AML-193 (cell line): Measurements from ENCODE around the gene TRPM2.
"Not testable (repeated sequence)": the region's sequence is repeated elsewhere in the genome, so short reads cannot be mapped to it uniquely, and the experiment has no call there.

Experiments used
- DNase-seq, 2 experiments: peaks; one replicate each; lab custom pipeline; 2025; lab: John Stamatoyannopoulos, UW

TRPM2 gene

DNA sequence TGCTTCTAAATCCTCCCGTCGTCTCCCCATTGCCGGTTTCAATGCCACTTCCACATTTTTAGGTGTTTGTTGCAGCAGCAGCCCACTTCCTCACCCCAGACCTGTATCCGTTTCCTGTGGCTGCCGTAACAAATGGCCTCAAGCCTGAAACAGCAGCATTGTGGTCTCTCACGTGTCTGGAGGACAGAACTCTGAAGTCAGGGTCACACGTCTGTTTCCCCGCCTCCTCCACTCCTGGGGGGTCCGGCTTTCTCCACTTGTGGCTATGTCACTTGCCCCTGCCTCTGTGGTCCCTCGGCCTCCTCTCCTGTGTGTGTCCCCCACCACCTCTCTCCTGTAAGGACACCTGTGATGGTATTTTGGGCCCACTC, 21.8 kb downstream of the TRPM2 start:
- peak; percentile 52 to 64 for DNase-seq

DNA sequence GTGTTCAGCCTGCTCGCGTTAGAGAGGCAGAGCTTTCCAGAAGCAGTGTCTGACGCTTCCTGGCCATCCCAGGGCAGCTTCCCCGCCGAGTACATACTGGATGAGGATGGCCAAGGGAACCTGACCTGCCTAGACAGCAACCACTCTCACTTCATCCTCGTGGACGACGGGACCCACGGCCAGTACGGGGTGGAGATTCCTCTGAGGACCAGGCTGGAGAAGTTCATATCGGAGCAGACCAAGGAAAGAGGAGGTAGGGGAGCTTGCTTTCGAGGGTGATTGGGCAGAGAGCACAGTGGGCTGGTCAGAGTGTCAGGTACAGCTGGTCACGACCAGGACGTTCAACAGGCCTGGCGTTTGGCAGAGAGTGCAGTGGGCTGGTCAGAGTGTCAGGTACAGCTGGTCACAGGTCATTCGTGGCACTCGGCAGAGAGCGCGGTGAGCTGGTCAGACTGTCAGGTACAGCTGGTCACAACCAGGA, 22.4 kb downstream of the TRPM2 start:
- no peak for DNase-seq

DNA sequence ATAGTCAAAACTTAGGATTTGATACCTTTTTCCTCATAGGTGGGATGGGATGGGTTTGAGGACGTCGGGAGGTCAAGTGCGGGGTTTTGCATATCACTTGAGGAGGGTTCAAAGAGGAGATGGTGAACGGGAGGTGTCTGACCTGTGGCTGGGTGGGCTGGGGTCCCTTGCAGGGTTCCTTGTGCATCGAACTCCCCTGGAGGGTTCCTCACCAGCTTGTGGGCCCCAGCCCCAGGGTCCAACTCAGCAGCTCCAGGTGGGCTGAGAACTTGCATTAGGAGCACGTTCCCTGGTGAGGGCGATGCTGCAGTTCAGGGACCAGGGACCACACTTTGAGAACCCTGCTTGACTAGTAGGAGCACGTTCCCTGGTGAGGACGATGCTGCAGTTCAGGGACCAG, 23.2 kb downstream of the TRPM2 start:
- DNase-seq: no peak

DNA sequence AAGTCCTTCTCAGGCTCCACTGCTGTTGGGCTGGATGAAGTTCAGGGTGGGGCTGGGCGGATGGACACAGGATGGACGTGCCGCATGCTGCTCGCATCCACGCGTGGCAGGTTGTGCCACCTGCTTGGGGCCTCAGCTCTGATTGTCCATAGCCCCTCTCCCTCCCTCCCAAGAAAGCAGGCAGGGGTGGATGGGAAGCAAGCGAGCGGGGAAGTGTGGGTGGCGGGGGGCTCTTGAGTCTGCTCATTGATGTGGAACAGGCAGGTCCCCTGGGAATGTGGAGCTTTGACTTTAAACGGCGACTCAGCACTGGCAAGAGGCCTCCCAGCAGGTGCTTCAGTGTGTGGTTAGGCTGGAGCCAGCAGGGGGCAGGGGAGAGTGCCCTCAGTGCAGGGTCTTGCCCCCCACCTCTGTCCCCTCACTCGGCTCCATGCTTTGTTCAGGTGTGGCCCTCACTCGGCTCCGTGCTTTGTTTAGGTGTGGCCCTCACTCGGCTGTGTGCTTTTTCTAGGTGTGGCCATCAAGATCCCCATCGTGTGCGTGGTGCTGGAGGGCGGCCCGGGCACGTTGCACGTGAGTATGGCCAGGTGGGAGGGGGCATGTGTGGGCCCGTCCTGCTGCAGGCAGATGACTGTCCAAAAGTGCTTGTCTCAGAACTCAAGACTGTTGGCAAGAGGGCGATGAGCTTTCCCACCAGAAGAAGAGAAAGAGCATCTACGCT, 23.9 kb downstream of the TRPM2 start:
- DNase-seq: no peak

DNA sequence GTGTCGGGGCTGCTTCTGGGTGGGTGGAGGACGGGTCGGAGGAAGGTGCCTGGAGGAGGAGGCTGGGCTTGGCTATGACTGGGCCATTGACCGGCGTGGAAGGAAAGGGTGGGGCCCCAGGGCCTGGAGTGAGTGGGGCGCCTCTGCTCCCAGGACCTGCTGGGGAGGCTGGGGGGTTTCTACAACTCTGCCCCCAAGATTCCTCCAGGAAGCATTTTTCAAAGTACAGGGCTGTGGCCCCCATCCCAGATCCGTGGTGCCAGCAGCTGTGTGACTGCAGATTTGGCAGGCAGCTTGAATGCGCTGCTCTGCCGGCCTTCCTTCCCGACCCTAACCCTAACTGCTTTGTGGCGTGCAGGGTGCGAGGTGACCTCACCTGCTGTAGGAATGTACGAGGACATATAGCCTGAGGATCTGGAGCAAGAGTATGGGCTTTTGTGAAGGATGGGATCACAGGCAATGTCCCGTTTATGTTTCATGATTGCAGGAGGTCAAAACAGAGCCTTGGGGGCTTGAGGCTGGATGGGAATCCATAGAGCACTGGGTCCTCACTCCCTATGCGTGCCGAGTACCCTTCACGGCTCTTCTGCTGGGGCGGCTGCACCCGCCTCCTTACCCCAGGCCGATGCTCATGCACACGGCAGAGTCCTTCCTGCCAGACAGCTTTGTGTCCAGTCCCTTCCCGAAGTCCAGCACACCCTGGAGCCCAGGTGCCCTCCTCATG, 24.7 kb downstream of the TRPM2 start:
- no peak for DNase-seq

DNA sequence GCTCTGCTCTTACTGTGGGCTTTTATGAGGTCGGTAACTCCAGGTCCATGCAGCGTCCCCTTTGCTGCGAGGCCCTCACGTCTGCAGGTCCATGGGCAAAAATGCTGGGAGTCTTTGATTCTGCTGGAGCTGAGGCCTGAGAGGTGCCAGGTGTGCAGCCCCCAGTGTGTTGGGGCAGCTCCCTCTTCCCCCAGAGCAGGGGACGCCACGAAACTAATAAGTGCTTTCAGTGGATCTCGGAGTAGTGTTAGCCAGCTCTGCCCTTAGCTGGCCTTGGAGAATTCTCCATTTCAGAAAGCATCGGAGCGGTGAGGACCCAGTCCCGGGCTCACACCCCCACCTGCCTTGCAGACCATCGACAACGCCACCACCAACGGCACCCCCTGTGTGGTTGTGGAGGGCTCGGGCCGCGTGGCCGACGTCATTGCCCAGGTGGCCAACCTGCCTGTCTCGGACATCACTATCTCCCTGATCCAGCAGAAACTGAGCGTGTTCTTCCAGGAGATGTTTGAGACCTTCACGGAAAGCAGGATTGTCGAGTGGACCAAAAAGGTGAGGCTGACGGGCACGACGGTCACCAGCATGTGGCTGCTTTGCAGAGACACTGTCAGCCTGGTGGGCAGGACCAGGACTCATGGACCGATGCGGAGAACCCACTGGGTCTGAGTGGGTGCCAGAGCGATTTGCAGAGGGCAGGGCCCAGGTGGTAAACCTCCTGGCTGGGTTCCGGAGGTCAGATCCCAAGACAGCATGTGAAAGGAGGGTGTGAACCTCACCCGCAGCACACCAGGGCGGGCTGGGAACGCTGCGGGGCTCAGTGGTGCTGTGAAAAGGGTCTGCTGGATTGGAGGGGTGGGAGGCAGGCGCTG, 25.5 kb downstream of the TRPM2 start:
- no peak for DNase-seq

DNA sequence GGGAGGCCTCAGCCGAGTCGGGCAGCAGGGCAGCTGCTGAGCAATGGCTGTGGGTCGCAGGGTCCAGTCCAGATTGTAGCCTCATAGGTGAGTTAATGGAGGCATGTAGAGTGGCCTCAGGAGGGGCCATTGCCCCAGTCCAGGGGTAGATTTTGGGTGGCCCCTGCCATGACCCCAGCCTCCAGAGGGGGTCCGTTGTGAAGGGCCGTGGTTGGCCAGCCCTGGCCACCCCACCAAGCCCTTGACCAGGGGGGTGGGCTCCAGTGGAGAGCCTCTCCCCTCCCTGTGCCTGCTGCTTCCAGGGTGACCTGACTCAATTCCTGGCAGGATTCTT, 26.1 kb downstream of the TRPM2 start:
- DNase-seq: no peak

DNA sequence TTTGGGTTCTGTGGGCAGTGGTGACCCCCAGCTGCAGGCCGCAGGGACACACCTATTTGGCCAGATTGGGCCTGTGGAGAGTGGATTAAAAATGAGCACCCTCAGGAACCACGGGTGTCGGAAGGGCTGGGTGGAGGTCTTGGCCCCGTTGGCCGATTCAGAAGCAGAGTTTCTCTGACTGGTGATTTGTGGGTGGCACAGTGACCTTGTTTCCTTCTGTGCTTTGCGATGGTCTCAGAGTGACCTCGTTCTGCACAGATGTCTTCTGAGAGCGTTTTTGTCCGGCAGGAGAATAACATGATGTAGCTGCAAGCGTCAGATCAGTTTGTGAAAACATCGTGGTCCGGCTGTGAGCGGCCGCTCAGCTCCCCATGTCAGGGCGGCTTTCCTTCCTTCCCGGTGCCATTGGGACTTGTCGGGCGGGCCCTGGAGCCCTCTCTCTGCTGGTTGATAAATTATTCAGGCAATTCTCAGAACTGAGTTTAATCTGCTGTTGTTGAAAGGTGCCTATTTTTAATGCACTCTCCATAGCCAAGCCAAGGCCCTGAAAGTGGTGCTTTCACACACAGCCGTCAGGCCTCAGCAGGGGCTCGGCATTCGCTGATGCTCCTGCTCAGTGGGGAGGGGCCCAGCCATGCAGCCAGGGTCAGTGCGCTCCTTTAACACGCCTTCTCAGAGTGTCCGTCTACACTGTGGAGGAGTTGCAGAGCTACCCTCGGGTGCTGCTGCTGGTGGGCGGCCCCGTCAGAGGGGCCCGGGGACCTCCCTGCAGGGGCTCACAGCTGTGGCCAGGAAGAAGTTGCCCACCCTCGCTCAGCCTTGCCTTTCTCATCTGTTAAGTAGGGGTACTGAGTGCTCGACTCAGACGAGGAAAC, 26.8 kb downstream of the TRPM2 start:
- no peak for DNase-seq

DNA sequence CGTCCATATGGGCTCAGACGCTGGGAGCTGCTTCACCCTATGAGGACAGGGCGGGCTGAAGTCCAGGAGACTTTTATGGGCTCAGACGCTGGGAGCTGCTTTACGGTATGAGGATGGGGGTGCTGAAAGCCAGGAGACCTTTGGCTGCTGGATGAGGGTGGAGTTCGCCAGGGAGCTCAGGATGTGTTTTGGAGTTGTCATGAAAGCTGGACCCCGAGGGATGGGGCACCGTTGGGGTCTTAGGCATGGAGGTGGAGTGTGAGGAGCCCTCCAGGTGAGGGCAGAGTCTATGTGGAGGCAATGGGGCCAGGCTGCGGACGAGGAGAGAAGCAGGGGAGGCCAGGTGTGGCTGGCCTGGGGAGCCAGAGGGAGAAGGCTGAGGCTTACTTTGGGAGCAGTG, 27.5 kb downstream of the TRPM2 start:
- DNase-seq: no peak

DNA sequence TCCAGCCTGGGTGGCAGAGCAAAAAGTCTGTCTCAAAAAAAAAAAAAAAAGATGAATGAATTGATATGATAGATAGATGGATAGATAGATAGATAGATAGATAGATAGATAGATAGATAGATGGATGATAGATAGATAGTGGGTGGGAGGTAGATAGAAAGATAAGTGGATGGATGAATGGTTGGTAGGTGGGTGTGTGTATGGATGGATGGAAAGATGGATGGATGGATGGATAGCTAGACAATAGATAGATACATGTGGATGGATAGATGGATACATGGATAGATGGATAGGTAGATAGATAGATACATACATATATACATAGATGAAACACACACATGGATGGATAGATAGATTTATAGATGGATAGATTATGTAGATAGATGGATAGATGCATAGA, 28.5 kb downstream of the TRPM2 start:
- no peak for DNase-seq

DNA sequence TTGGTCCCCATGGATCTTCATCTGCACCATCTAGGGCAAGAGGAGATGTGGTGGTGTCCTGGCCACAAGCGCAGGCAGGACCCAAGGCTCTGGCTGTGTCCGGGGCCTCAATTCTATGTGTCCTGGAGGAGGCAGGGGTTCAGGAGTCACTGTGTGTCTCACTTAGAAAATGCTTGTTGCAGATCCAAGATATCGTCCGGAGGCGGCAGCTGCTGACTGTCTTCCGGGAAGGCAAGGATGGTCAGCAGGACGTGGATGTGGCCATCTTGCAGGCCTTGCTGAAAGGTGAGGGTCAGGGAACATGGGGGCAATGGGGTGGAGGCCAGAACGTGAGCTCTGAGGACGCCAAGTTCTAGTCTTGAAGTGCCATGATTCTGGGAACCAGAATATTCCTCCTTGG, 29.1 kb downstream of the TRPM2 start:
- DNase-seq: no peak

DNA sequence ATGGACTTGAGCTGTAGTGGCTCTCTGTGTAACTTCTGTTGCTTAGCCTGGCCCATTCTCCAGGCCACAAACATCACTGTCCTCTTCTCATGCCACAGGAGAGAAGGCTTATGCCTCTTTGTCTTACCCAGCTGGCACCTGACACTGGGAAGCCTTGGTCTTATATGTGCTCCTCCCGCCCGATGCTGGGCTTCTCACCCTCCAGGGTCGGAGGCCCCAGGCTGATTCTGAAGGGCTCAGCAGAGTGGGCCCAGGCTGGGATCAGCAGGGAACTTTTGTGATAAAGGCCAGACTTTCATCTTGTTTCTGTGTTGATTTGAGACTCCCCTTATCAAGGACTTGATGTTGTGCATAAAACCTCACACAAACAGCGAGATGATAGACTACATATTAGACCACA, 29.8 kb downstream of the TRPM2 start:
- no peak for DNase-seq

DNA sequence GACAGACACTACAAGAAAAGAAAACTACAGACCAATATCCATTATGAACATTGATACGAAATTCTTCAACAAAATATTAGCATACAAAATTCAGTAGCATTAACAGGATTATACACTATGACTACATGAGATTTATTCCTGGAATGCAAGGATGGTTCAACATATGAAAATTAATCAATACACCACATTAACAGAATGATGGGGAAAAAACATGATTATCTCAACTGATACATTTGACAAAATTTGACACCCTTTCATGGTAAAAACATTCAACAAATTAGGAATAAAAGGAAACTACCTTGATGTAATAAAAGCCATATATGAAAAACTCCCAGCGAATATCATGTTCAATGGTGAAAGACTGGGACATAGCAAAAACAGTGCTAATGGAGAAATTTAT, 31.5 kb downstream of the TRPM2 start:
- DNase-seq: no peak

DNA sequence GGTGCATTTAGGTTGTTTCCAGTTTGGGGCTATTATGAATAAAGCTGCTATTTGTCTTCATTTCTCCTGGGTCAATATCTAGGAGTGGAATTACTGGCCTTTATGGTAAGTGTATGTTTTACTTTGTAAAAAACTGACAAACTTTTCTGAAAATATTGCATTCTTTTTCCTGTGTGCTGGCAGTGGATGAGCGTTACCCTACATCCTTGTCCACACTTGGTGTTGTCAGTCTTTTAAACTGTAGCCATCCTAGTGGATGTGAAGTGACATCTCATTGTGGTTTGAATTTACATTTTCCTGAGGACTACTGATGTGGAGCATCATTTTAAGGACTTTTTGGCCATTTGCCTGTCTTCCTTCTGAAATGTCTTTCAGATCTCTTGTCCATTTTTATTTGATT, 35.9 kb downstream of the TRPM2 start:
- no peak for DNase-seq

DNA sequence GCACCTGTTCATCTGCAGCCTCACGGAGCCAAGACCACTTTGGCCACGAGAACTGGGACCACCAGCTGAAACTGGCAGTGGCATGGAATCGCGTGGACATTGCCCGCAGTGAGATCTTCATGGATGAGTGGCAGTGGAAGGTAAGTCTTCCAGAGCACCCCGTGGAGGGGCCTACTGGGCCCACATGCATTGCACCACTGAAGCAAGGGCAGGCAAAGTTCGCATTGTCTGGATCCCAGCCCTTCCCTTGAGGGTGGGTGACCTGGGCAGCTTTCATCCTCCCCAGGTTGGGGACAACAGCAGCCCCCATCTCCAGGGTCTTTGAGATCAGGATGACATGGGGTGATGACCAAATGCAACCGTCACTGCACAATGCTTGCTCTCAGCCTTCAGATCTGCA, 37.5 kb downstream of the TRPM2 start:
- DNase-seq: no peak

DNA sequence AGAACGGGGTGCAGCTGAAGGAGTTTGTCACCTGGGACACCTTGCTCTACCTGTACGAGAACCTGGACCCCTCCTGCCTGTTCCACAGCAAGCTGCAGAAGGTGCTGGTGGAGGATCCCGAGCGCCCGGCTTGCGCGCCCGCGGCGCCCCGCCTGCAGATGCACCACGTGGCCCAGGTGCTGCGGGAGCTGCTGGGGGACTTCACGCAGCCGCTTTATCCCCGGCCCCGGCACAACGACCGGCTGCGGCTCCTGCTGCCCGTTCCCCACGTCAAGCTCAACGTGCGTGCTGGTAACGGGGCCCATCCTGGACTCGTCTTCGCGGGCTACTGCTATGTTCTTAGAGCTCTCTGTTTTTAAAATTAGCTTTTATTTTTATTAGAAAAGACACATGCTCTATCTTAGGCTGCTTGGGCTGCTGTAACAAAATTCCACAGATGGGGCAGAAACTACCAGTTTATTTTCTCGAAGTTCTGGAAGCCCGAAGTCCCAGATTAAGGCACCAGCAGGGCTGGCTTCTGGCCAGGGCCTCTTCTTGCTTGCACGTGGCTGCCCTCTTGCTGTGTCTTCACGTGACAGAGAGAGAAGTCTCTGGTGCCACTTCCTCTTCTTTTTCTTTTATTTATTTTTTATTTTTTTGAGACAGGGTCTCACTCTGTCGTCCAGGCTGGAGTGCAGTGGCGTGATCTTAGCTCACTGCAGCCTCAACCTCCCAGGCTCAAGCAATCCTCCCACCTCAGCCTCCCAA, 38.1 kb downstream of the TRPM2 start:
- DNase-seq: peak in 1 of 2 experiments; percentile 4

DNA sequence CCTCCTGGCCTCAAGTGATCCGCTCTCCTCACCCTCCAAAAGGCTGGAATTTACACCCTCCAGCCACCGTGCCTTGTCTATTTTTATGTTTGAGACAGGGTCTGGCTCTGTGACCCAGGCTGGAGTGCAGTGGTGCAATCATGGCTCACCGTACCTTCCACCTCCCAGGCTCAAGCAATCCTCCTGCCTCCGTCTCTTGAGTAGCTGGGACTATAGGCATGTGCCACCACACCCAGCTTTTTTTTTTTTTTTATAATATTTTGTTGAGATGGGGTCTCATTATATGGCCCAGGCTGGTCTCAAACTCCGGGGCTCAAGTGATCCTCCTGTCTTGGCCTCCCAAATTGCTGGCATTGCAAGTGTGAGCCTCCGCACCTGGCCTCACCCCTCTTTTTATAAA, 38.8 kb downstream of the TRPM2 start:
- DNase-seq: no peak

DNA sequence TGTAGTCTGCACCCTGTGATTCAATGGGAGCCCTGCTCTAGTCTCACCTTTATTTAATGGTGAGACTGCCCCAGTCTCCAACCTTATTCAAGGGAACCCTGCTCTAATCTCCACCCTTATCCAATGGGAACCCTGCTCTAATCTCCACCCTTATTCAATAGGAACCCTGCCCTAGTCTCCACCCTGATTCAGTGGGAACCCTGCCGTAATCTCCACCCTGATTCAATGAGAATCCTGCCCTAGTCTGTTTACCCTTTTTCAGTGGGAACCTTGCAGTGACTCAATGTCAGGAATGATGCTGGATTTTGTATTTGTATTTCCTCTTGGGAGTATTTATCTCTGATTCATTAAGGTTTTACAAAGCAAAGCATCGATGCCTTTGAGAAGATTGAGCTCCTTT, 39.5 kb downstream of the TRPM2 start:
- no peak for DNase-seq

DNA sequence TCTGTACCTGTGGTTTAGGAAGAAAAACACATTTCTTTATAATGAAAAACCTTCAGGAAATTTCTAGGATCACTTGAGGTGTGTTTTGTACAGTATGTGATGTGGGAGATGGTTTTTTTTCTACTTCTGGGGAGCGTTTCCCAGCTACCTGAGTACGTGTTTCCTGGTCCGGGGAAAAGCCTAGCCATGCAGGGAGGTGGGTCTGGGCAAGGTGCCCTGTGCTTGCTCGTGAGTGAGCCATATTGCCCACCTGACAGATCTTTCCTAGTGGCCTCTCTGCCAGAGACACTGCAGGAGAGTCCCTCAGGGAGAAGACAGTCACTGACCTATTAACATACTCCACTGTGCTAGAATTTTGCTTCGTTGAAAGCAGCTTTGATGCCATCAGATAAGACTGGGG, 41.3 kb downstream of the TRPM2 start:
- no peak for DNase-seq

DNA sequence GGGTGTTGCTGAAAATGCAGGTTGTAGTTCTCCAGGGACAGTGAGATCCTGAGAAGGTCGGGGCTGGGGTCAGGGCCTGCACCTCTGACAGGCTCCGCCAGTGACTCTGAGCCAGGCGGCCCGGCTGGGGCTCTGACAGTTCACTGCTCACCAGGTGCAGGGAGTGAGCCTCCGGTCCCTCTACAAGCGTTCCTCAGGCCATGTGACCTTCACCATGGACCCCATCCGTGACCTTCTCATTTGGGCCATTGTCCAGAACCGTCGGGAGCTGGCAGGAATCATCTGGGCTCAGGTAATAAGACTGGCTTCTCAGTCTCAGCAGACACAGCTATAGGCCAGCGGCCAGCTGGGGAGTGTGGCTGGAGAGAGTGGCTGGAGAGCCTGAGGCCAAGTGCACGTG, 41.8 kb downstream of the TRPM2 start:
- no peak for DNase-seq

DNA sequence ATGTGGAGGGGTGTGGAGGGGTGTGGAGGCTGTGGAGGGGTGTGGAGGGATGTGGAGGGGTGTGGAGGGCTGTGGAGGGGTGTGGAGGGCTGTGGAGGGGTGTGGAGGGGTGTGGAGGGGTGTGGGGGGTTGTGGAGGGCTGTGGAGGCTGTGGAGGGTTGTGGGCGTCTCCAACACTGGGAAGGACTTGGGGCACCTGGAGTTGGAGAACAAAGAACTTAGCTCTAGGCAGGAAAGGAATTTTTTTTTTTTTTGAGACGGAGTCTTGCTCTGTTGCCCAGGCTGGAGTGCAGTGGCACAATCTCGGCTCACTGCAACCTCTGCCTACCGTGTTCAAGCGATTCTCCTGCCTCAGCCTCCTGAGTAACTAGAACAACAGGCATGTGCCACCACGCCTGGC, 43.4 kb downstream of the TRPM2 start:
- DNase-seq: not testable (repeated sequence)
